Memory B cell (primary cell): ENCODE data around the gene VSIG8.

Experiments used
- ATAC-seq: fragments of 150-1000 bp; cut with Tn5 transposase; 2 replicates; pipeline ENCODE4 v1.10.0; 2021; ENCODE audit warnings: low read depth, mild to moderate bottlenecking, moderate library complexity
- DNase-seq, 2 donors: peaks; one replicate each; pipeline ENCODE4 v3.0.0; 2022; ENCODE audit warnings: low spot score in 2 of 2
- H3K27ac Mint-ChIP-seq: one replicate; pipeline ENCODE4 v1.8.0; 2022; ENCODE audit warnings: mild to moderate bottlenecking, moderate library complexity, mixed read lengths
- H3K27me3 Mint-ChIP-seq: one replicate; pipeline ENCODE4 v1.8.0; 2022; ENCODE audit warnings: mixed read lengths
- H3K36me3 Mint-ChIP-seq: one replicate; pipeline ENCODE4 v1.8.0; 2022; ENCODE audit warnings: mild to moderate bottlenecking, mixed read lengths
- H3K4me1 Mint-ChIP-seq: one replicate; pipeline ENCODE4 v1.8.0; 2022; ENCODE audit warnings: mixed read lengths
- H3K4me3 Mint-ChIP-seq: one replicate; pipeline ENCODE4 v1.8.0; 2022; ENCODE audit warnings: mild to moderate bottlenecking, moderate library complexity, mixed read lengths
- H3K9me3 Mint-ChIP-seq: one replicate; pipeline ENCODE4 v1.8.0; 2022; ENCODE audit warnings: mixed read lengths

The VSIG8 gene

GRCh38 chr1:159838715-159839114 lies 23.7 kb downstream of the VSIG8 start:
- no peak overlapping the region for H3K27ac Mint-ChIP-seq
- no peaks in the 10 kb centered on the region for H3K36me3 Mint-ChIP-seq
- ATAC-seq: no peak
- DNase-seq: no peak
- H3K27me3 Mint-ChIP-seq: peaks cover 10% of the 10 kb centered on the region
- H3K4me1 Mint-ChIP-seq: no peaks in the 10 kb centered on the region
- H3K9me3 Mint-ChIP-seq: no peaks in the 10 kb centered on the region
- H3K4me3 Mint-ChIP-seq: no peak overlapping the region

GRCh38 chr1:159835862-159836525 lies 26.5 kb downstream of the VSIG8 start:
- no peak overlapping the region for H3K27ac Mint-ChIP-seq
- H3K9me3 Mint-ChIP-seq: no peaks in the 10 kb centered on the region
- no peaks in the 10 kb centered on the region for H3K36me3 Mint-ChIP-seq
- H3K27me3 Mint-ChIP-seq: peaks cover 4% of the 10 kb centered on the region
- ATAC-seq (no peak), DNase-seq (no peak)
- H3K4me3 Mint-ChIP-seq: no peak overlapping the region
- no peaks in the 10 kb centered on the region for H3K4me1 Mint-ChIP-seq

- no peaks in the 10 kb centered on the region for H3K9me3 Mint-ChIP-seq
- H3K4me3 Mint-ChIP-seq: no peak overlapping the region
- DNase-seq: no peak
- no peaks in the 10 kb centered on the region for H3K36me3 Mint-ChIP-seq
- no peak for ATAC-seq
- no peak overlapping the region for H3K27ac Mint-ChIP-seq
- peaks cover 4% of the 10 kb centered on the region for H3K27me3 Mint-ChIP-seq
- H3K4me1 Mint-ChIP-seq: no peaks in the 10 kb centered on the region
Measured at GRCh38 chr1:159835356-159835755, 27.1 kb downstream of the VSIG8 start.

GRCh38 chr1:159832309-159832708 lies 30.1 kb downstream of the VSIG8 start:
- no peak for ATAC-seq
- Mint-ChIP-seq H3K4me3 (no peak overlapping the region), H3K27ac (no peak overlapping the region), H3K9me3 (no peaks in the 10 kb centered on the region), H3K4me1 (peaks cover 6% of the 10 kb centered on the region), H3K36me3 (no peaks in the 10 kb centered on the region), H3K27me3 (peaks cover 11% of the 10 kb centered on the region)
- DNase-seq: no peak

GRCh38 chr1:159831412-159832141 lies 30.9 kb downstream of the VSIG8 start:
- Mint-ChIP-seq H3K4me1 (peaks cover 6% of the 10 kb centered on the region), H3K27me3 (peaks cover 11% of the 10 kb centered on the region), H3K36me3 (no peaks in the 10 kb centered on the region), H3K27ac (no peak overlapping the region), H3K9me3 (no peaks in the 10 kb centered on the region), H3K4me3 (no peak overlapping the region)
- ATAC-seq (no peak), DNase-seq (no peak)

- Mint-ChIP-seq H3K4me1 (peaks cover 12% of the 10 kb centered on the region), H3K27ac (no peak overlapping the region), H3K36me3 (no peaks in the 10 kb centered on the region), H3K27me3 (peaks cover 14% of the 10 kb centered on the region), H3K4me3 (no peak overlapping the region), H3K9me3 (no peaks in the 10 kb centered on the region)
- ATAC-seq (no peak), DNase-seq (no peak)
Measured at GRCh38 chr1:159830722-159831121, 31.7 kb downstream of the VSIG8 start.

- Mint-ChIP-seq H3K4me3 (no peak overlapping the region), H3K9me3 (no peaks in the 10 kb centered on the region), H3K27me3 (peaks cover 19% of the 10 kb centered on the region), H3K4me1 (peaks cover 12% of the 10 kb centered on the region), H3K36me3 (no peaks in the 10 kb centered on the region), H3K27ac (no peak overlapping the region)
- no peak for DNase-seq
- ATAC-seq: no peak
Measured at GRCh38 chr1:159829822-159830465, 32.5 kb downstream of the VSIG8 start.

- no peak overlapping the region for H3K4me3 Mint-ChIP-seq
- peak; percentile 99 for ATAC-seq
- H3K36me3 Mint-ChIP-seq: no peaks in the 10 kb centered on the region
- no peak overlapping the region for H3K27ac Mint-ChIP-seq
- DNase-seq: peak; percentile 25 to 35
- peaks cover 21% of the 10 kb centered on the region for H3K27me3 Mint-ChIP-seq
- no peaks in the 10 kb centered on the region for H3K9me3 Mint-ChIP-seq
- H3K4me1 Mint-ChIP-seq: peaks cover 12% of the 10 kb centered on the region
Measured at GRCh38 chr1:159829273-159829634, 33.2 kb downstream of the VSIG8 start.

GRCh38 chr1:159828581-159829272 lies 33.7 kb downstream of the VSIG8 start:
- H3K4me3 Mint-ChIP-seq: no peak overlapping the region
- DNase-seq: no peak
- H3K27ac Mint-ChIP-seq: no peak overlapping the region
- no peaks in the 10 kb centered on the region for H3K36me3 Mint-ChIP-seq
- H3K9me3 Mint-ChIP-seq: no peaks in the 10 kb centered on the region
- ATAC-seq: no peak
- H3K4me1 Mint-ChIP-seq: peaks cover 12% of the 10 kb centered on the region
- H3K27me3 Mint-ChIP-seq: peaks cover 22% of the 10 kb centered on the region

- H3K4me3 Mint-ChIP-seq: no peak overlapping the region
- no peaks in the 10 kb centered on the region for H3K9me3 Mint-ChIP-seq
- H3K27me3 Mint-ChIP-seq: peaks cover 23% of the 10 kb centered on the region
- H3K27ac Mint-ChIP-seq: no peak overlapping the region
- DNase-seq: no peak
- H3K36me3 Mint-ChIP-seq: no peaks in the 10 kb centered on the region
- H3K4me1 Mint-ChIP-seq: peaks cover 12% of the 10 kb centered on the region
- ATAC-seq: no peak
Measured at GRCh38 chr1:159828176-159828575, 34.3 kb downstream of the VSIG8 start.

GRCh38 chr1:159827549-159827948 lies 34.9 kb downstream of the VSIG8 start:
- no peak overlapping the region for H3K27ac Mint-ChIP-seq
- H3K27me3 Mint-ChIP-seq: peaks cover 24% of the 10 kb centered on the region
- H3K36me3 Mint-ChIP-seq: no peaks in the 10 kb centered on the region

GRCh38 chr1:159827102-159827490 lies 35.4 kb downstream of the VSIG8 start:
- no peak overlapping the region for H3K27ac Mint-ChIP-seq
- no peak overlapping the region for H3K4me3 Mint-ChIP-seq
- no peak for ATAC-seq
- no peak for DNase-seq
- H3K27me3 Mint-ChIP-seq: peaks cover 26% of the 10 kb centered on the region
- H3K9me3 Mint-ChIP-seq: no peaks in the 10 kb centered on the region
- H3K36me3 Mint-ChIP-seq: no peaks in the 10 kb centered on the region
- peaks cover 12% of the 10 kb centered on the region for H3K4me1 Mint-ChIP-seq

More at GRCh38 chr1:159827549-159827948, 34.9 kb downstream of the VSIG8 start:
- Mint-ChIP-seq H3K4me1 (peaks cover 12% of the 10 kb centered on the region), H3K4me3 (no peak overlapping the region), H3K9me3 (no peaks in the 10 kb centered on the region)
- ATAC-seq (no peak), DNase-seq (no peak)

- Mint-ChIP-seq H3K4me3 (no peak within 1 kb of the TSS), H3K36me3 (no peaks in the 10 kb centered on the region), H3K27me3 (peaks cover 28% of the 10 kb centered on the region), H3K4me1 (peaks cover 12% of the 10 kb centered on the region), H3K9me3 (no peaks in the 10 kb centered on the region), H3K27ac (peak within 1 kb of the TSS; percentile 21)
- ATAC-seq (no peak), DNase-seq (no peak)
Measured at GRCh38 chr1:159826441-159827101, 35.9 kb downstream of the VSIG8 start, which contains the start of gene SLAMF8. TSS of gene SLAMF8 (plus strand) at chr1:159826873. CDS start at chr1:159826899, 26 bp downstream.
